Testis (tissue), 3 donors: ENCODE measurements around the gene SEPTIN6. TPM values are rescaled to one million over a fixed set of nuclear protein-coding genes. Genes with fewer than 3 reads are reported as not detected.

Source experiments
- DNase-seq: peaks from one replicate; pipeline ENCODE4 v3.0.0-alpha.2; 2019
- H3K27ac ChIP-seq, 2 donors: fragments of 200-600 bp; sonication (generic); one replicate each; pipeline ENCODE4 v1.5.1; 2019
- H3K27me3 ChIP-seq: fragments of 200-600 bp; sonication (generic); one replicate; pipeline ENCODE4 v1.5.1; 2019
- H3K36me3 ChIP-seq: fragments of 200-600 bp; sonication (generic); one replicate; pipeline ENCODE4 v1.5.1; 2017; ENCODE audit warnings: low read depth; ENCODE audit errors: missing control alignments
- H3K4me1 ChIP-seq: fragments of 200-600 bp; sonication (generic); one replicate; pipeline ENCODE4 v1.5.1; 2019
- H3K4me3 ChIP-seq, 2 donors: fragments of 200-600 bp; sonication (generic); one replicate each; pipeline ENCODE4 v1.5.1; 2017 to 2019
- H3K9me3 ChIP-seq: fragments of 200-600 bp; sonication (generic); one replicate; pipeline ENCODE4 v1.5.1; 2017
- POLR2A ChIP-seq: fragments of 450-650 bp; IDR thresholded peaks from one replicate; pipeline ENCODE4 v1.6.1; 2017; ENCODE audit warnings: antibody characterized with exemption, mild to moderate bottlenecking, moderate library complexity
- WGBS, 2 donors: methylation state at CpG; one replicate each; pipeline ENCODE4 v1.1.5; 2018; 5-methylcytosine and 5-hydroxymethylcytosine counted together
- intact Hi-C: fragments of 100-400 bp; cut with DNase I; formaldehyde crosslinking; loops from one replicate; pipeline ENCODE4 v1.15.1; 2023; ENCODE audit warnings: low total_unique reads
- polyA plus RNA-seq: library from polyadenylated mRNA; stranded (reverse); fragments of 350-450 nt; fragmentation: Illumina TruSeq; extraction: RNeasy Lipid Tissue Mini Kit (QIAGEN cat#74804); gene quantifications from one replicate; pipeline ENCODE4 v1.2.3, GENCODE V29; 2014; ENCODE audit warnings: low read depth, low replicate concordance; ENCODE audit not compliant: insufficient read depth
- total RNA-seq, 2 donors: library from RNA; depleted of rRNA; stranded (reverse); fragments of >200 nt; gene quantifications; one replicate each; pipeline ENCODE4 v1.2.3, GENCODE V29; 2016
- TF ChIP-seq, protein P1 (sequence below), 3 experiments: fragments of 450-650 bp in 2 of 3; fragments of 200-600 bp in 1 of 3; sonication (generic) in 1 of 3; IDR thresholded peaks; one replicate each; pipeline ENCODE4 v1.5.1; 2016 to 2019; ENCODE audit warnings: antibody characterized with exemption in 3 of 3, mild to moderate bottlenecking in 2 of 3, moderate library complexity in 1 of 3

The SEPTIN6 gene
- total and polyA plus RNA-seq, 3 donors from 2014 or later: 80.2 to 250 (median 187) TPM

DNA sequence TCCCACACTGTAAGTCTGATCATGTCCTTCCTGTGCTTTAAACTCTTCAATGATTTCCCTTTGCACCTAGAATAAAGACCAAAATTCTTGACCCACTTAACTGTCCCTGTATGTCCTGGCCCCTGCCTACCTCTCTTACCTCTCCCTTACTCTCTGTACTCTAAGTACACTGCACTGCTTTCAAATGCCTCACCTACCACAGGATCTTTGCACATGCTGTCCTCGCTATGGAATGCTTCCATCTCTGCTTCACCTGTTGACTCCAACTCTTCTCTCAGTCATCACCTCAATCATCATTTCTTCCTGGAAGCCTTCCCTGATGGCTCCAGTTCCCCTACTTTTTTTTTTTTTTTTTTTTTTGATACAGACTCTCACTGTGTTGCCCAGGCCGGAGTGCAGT, 29.0 kb upstream of the SEPTIN6 start:
- Histone ChIP-seq H3K9me3 (no peaks in the 10 kb centered on the region), H3K27me3 (no peaks in the 10 kb centered on the region), H3K36me3 (no peaks in the 10 kb centered on the region), H3K4me1 (no peaks in the 10 kb centered on the region), H3K4me3 (no peak overlapping the region), H3K27ac (no peak overlapping the region)
- no peak for DNase-seq
- intact Hi-C loops: no loop called here
- no peak for TF ChIP-seq POLR2A
- TF ChIP-seq, protein P1, sequence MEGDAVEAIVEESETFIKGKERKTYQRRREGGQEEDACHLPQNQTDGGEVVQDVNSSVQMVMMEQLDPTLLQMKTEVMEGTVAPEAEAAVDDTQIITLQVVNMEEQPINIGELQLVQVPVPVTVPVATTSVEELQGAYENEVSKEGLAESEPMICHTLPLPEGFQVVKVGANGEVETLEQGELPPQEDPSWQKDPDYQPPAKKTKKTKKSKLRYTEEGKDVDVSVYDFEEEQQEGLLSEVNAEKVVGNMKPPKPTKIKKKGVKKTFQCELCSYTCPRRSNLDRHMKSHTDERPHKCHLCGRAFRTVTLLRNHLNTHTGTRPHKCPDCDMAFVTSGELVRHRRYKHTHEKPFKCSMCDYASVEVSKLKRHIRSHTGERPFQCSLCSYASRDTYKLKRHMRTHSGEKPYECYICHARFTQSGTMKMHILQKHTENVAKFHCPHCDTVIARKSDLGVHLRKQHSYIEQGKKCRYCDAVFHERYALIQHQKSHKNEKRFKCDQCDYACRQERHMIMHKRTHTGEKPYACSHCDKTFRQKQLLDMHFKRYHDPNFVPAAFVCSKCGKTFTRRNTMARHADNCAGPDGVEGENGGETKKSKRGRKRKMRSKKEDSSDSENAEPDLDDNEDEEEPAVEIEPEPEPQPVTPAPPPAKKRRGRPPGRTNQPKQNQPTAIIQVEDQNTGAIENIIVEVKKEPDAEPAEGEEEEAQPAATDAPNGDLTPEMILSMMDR (IDR thresholded peaks at IDR 0.05): no peak
- 85 to 100% methylated on average over 2 of the region's 2 CpGs for WGBS, 2 donors

DNA sequence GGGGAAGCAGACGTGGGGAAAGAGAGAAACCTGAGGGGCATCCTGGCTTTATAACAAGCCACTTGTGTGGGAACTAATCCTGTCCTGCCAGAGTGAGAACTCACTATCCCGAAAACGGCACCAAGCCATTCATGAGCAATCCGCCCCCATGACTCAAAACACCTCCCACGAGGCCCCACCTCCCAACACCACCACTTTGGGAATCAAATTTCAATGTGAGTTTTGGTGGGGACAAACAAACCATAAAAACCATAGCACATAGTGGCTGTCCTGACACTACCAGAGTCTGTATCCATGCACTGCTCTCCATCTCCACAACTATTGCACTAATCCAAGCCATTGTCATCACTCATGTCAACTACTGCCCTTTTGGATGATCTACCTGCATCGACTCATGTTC, 28.5 kb upstream of the SEPTIN6 start:
- 74 to 83% methylated on average over 6 of the region's 6 CpGs for WGBS, 2 donors

DNA sequence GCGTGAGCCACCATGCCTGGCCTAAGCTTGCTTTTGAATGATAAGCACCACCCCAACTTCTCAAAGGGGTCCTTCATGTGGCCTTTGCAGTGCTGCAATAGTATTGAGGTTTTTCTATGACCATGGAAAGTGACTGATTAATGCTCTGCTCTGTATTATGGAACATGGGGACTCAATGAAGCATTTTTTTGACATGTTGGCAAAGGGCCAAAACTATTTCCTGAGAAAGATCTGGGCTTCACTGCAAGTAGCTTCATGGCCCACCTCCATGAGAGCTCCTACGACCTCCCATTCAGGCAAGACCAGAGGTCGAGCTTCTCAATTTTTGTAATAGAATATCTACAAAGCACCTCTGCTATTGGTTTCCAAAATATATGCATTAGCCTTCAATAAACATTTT, 16.7 kb upstream of the SEPTIN6 start:
- DNase-seq: no peak
- TF ChIP-seq POLR2A: no peak
- TF ChIP-seq, protein P1 (IDR thresholded peaks at IDR 0.05): no peak
- Histone ChIP-seq H3K36me3 (no peaks in the 10 kb centered on the region), H3K4me1 (no peaks in the 10 kb centered on the region), H3K4me3 (no peak overlapping the region), H3K27ac (no peak overlapping the region), H3K9me3 (no peaks in the 10 kb centered on the region), H3K27me3 (no peaks in the 10 kb centered on the region)
- 92 to 98% methylated on average over 3 of the region's 3 CpGs for WGBS, 2 donors
- intact Hi-C loops: no loop called here

More for the DNA sequence above, 28.5 kb upstream of the SEPTIN6 start:
- no peak for TF ChIP-seq POLR2A
- TF ChIP-seq, protein P1 (IDR thresholded peaks at IDR 0.05): no peak
- Histone ChIP-seq H3K4me3 (no peak overlapping the region), H3K27me3 (no peaks in the 10 kb centered on the region), H3K27ac (no peak overlapping the region), H3K36me3 (no peaks in the 10 kb centered on the region), H3K4me1 (no peaks in the 10 kb centered on the region), H3K9me3 (no peaks in the 10 kb centered on the region)
- DNase-seq: no peak
- intact Hi-C loops: no loop called here

DNA sequence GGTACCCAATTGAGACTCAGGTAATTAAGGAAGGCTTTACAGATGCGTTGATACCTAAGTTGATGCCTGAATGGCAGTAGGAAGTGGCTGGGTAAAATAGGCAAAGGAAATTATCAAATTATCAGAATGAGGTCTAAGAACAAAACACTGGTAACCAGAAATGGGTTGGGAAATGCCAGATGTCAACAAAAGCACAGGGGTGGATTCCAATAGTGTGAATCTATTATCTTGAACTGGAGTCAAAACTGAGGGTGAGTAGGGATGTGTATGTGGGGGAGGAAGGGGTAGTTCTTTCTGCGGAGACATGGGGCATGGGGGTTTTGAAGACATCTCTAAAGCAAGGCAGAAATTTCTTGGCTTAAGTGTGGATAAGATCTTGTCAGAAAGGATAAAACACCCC, 16.0 kb upstream of the SEPTIN6 start:
- DNase-seq: no peak
- WGBS, 2 donors: 77 to 93% methylated on average over 2 of the region's 2 CpGs
- TF ChIP-seq, protein P1 (IDR thresholded peaks at IDR 0.05): no peak
- no peak for TF ChIP-seq POLR2A
- Histone ChIP-seq H3K9me3 (no peaks in the 10 kb centered on the region), H3K4me1 (no peaks in the 10 kb centered on the region), H3K4me3 (no peak overlapping the region), H3K27me3 (no peaks in the 10 kb centered on the region), H3K27ac (no peak overlapping the region), H3K36me3 (no peaks in the 10 kb centered on the region)
- intact Hi-C loops: no loop called here

DNA sequence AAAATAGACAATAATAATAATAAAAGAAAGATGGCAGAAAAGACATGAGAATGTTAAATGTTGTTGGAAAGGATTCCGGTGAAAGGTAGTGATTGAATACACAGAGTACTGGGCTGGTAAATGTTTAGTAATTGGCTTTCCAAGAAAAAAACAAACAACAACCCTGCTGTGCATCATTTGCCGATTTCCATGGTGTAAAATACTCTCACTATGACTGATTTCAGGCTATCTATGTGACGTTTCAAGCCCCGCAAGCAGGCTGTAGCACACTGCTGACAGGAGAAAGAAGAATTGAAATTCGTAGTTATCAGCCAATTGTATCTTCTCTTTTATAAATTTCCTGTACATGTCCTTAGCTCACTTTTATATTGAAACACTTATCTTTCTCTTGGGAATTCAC, 13.6 kb upstream of the SEPTIN6 start:
- DNase-seq: no peak
- H3K36me3 ChIP-seq: no peaks in the 10 kb centered on the region
- no peak overlapping the region for H3K27ac ChIP-seq
- no peaks in the 10 kb centered on the region for H3K4me1 ChIP-seq
- H3K9me3 ChIP-seq: no peaks in the 10 kb centered on the region
- intact Hi-C loops: no loop called here
- TF ChIP-seq, protein P1 (IDR thresholded peaks at IDR 0.05): no peak
- no peak for TF ChIP-seq POLR2A
- H3K27me3 ChIP-seq: no peaks in the 10 kb centered on the region
- H3K4me3 ChIP-seq: no peak overlapping the region
- WGBS, 2 donors: 61 to 67% methylated on average over 5 of the region's 5 CpGs
